SU-DHL-6 (cell line): ENCODE data around the gene MIER2.

Experiments
- H2AFZ ChIP-seq: fragments of 200-600 bp; sonication (generic); 2 replicates; pipeline ENCODE4 v1.6.1; 2014; ENCODE audit warnings: low read depth, mild to moderate bottlenecking, moderate library complexity, mixed read lengths, antibody characterized with exemption, low read length; ENCODE audit not compliant: severe bottlenecking
- H3F3A ChIP-seq: fragments of 200-600 bp; shearing (Covaris generic); 2 replicates; pipeline ENCODE4 v1.6.0; 2016; ENCODE audit warnings: antibody characterized with exemption, mild to moderate bottlenecking; ENCODE audit not compliant: insufficient read depth
- H3K27ac ChIP-seq: fragments of 200-600 bp; sonication (generic); 2 replicates; pipeline ENCODE4 v1.5.1; 2016; ENCODE audit warnings: low read depth, mild to moderate bottlenecking, low read length, moderate library complexity, mixed read lengths
- H3K27me3 ChIP-seq: fragments of 200-600 bp; sonication (generic), shearing (Covaris generic); 2 replicates; pipeline ENCODE4 v1.6.0; 2014; ENCODE audit warnings: mild to moderate bottlenecking, low read length
- H3K36me3 ChIP-seq: fragments of 200-600 bp; sonication (generic); 2 replicates; pipeline ENCODE4 v1.6.1; 2014; ENCODE audit warnings: mild to moderate bottlenecking, low read length, mixed read lengths
- H3K4me2 ChIP-seq: fragments of 300-600, 200-600 bp; shearing (Covaris generic), sonication (generic); 2 replicates; pipeline ENCODE4 v1.6.0; 2014; ENCODE audit warnings: low read length, low read depth, mild to moderate bottlenecking; ENCODE audit not compliant: poor library complexity, severe bottlenecking
- H3K4me3 ChIP-seq: fragments of 200-600 bp; sonication (generic); 2 replicates; pipeline ENCODE4 v1.5.1; 2014; ENCODE audit warnings: antibody characterized with exemption, low read length, mild to moderate bottlenecking, mixed read lengths; ENCODE audit not compliant: insufficient read depth, poor library complexity, severe bottlenecking
- H3K79me2 ChIP-seq: fragments of 200-600 bp; sonication (generic); 2 replicates; pipeline ENCODE4 v1.6.1; 2014; ENCODE audit warnings: mild to moderate bottlenecking, low read length, moderate library complexity; ENCODE audit not compliant: insufficient read depth
- H3K9ac ChIP-seq: fragments of 200-600 bp; sonication (generic); 2 replicates; pipeline ENCODE4 v1.7.0; 2014; ENCODE audit warnings: mild to moderate bottlenecking, low read length
- H3K9me2 ChIP-seq: fragments of 200-600 bp; sonication (generic); replicated peaks from 2 replicates; pipeline ENCODE4 v1.6.1; 2014; ENCODE audit warnings: low read length; ENCODE audit not compliant: insufficient read depth
- H3K9me3 ChIP-seq: fragments of 200-600 bp; sonication (generic); 2 replicates; pipeline ENCODE4 v1.6.1; 2014; ENCODE audit warnings: low read length, mixed read lengths; ENCODE audit not compliant: insufficient read depth
- H4K20me1 ChIP-seq: fragments of 200-600 bp; sonication (generic); 2 replicates; pipeline ENCODE4 v1.6.1; 2014; ENCODE audit warnings: low read depth, mild to moderate bottlenecking, antibody characterized with exemption, low read length, moderate library complexity, mixed read lengths
- CTCF ChIP-seq: fragments of 200-600 bp; sonication (generic); IDR thresholded peaks from one replicate; pipeline ENCODE4 v1.5.1; 2017; ENCODE audit warnings: antibody characterized with exemption, mild to moderate bottlenecking, low read length, moderate library complexity; ENCODE audit not compliant: insufficient read depth, poor library complexity, severe bottlenecking
- EZH2phosphoT487 ChIP-seq: fragments of 200-600 bp; sonication (generic), shearing (Covaris generic); conservative IDR thresholded peaks from 2 replicates; pipeline ENCODE4 v1.6.1; 2018; ENCODE audit warnings: mild to moderate bottlenecking, antibody characterized with exemption, low read length, moderate library complexity, mixed read lengths

The MIER2 gene

GRCh38 chr19:281992-282391 lies 62.6 kb downstream of the MIER2 start:
- no peaks in the 10 kb centered on the region for H3K36me3 ChIP-seq
- no peak overlapping the region for H2AFZ ChIP-seq
- H3F3A ChIP-seq: no peaks in the 10 kb centered on the region
- TF ChIP-seq CTCF (no peak), EZH2phosphoT487 (no peak)
- H3K4me2 ChIP-seq: no peak overlapping the region
- H3K27ac ChIP-seq: no peak overlapping the region
- H3K27me3 ChIP-seq: no peaks in the 10 kb centered on the region
- no peaks in the 10 kb centered on the region for H3K9me3 ChIP-seq
- no peak overlapping the region for H3K4me3 ChIP-seq
- H3K9ac ChIP-seq: no peak overlapping the region
- no peaks in the 10 kb centered on the region for H4K20me1 ChIP-seq
- no peaks in the 10 kb centered on the region for H3K79me2 ChIP-seq
- H3K9me2 ChIP-seq: no peaks in the 10 kb centered on the region

GRCh38 chr19:281156-281853 lies 63.3 kb downstream of the MIER2 start:
- no peaks in the 10 kb centered on the region for H3K79me2 ChIP-seq
- H3K4me2 ChIP-seq: no peak overlapping the region
- H2AFZ ChIP-seq: no peak overlapping the region
- no peak overlapping the region for H3K27ac ChIP-seq
- no peaks in the 10 kb centered on the region for H3K36me3 ChIP-seq
- H4K20me1 ChIP-seq: no peaks in the 10 kb centered on the region
- no peak for TF ChIP-seq EZH2phosphoT487
- TF ChIP-seq CTCF: no peak
- no peaks in the 10 kb centered on the region for H3K27me3 ChIP-seq
- no peaks in the 10 kb centered on the region for H3K9me2 ChIP-seq
- H3K9me3 ChIP-seq: no peaks in the 10 kb centered on the region
- no peak overlapping the region for H3K4me3 ChIP-seq
- no peak overlapping the region for H3K9ac ChIP-seq
- no peaks in the 10 kb centered on the region for H3F3A ChIP-seq

GRCh38 chr19:280541-281009 lies 64.0 kb downstream of the MIER2 start:
- Histone ChIP-seq H3K79me2 (no peaks in the 10 kb centered on the region), H3K9ac (no peak overlapping the region), H3F3A (no peaks in the 10 kb centered on the region), H3K36me3 (no peaks in the 10 kb centered on the region), H3K9me2 (no peaks in the 10 kb centered on the region), H3K27me3 (no peaks in the 10 kb centered on the region), H3K4me2 (no peak overlapping the region), H2AFZ (no peak overlapping the region), H3K9me3 (no peaks in the 10 kb centered on the region), H4K20me1 (no peaks in the 10 kb centered on the region), H3K27ac (no peak overlapping the region), H3K4me3 (no peak overlapping the region)
- TF ChIP-seq CTCF (no peak), EZH2phosphoT487 (no peak)
